GM23338 (cell line): Measurements from ENCODE around the gene SULT1A4.
"Not testable (repeated sequence)": the region's sequence is repeated elsewhere in the genome, so short reads cannot be mapped to it uniquely, and the experiment has no call there.

Experiments used
- CREB1 ChIP-seq: fragments of 250-450 bp; sonication (Bioruptor Pico); IDR thresholded peaks from 2 replicates; pipeline ENCODE4 v1.5.0; 2020; ENCODE audit warnings: low read depth, mild to moderate bottlenecking, moderate library complexity
- CTCF ChIP-seq, 2 experiments: fragments of 200-600 bp in 1 of 2; sonication (generic) in 1 of 2; conservative IDR thresholded peaks; 2 replicates each; pipeline versions ENCODE4 v1.5.1 to v1.6.1; 2016 to 2017; ENCODE audit warnings: antibody characterized with exemption in 2 of 2, low read depth in 2 of 2, mild to moderate bottlenecking in 2 of 2, moderate library complexity in 1 of 2
- ETS1 ChIP-seq: IDR thresholded peaks from 2 replicates; pipeline ENCODE4 v1.6.1; 2016; ENCODE audit warnings: antibody characterized with exemption
- EZH2 ChIP-seq: fragments of 200-600 bp; sonication (generic); IDR thresholded peaks from one replicate; pipeline ENCODE4 v1.8.0; 2017; ENCODE audit warnings: antibody characterized with exemption, mild to moderate bottlenecking, low read depth; ENCODE audit not compliant: unreplicated experiment
- EZH2phosphoT487 ChIP-seq: fragments of 200-600 bp; sonication (generic); IDR thresholded peaks from one replicate; pipeline ENCODE4 v1.8.1; 2018; ENCODE audit warnings: antibody characterized with exemption; ENCODE audit not compliant: unreplicated experiment
- JUNB ChIP-seq: IDR thresholded peaks from one replicate; pipeline ENCODE4 v1.6.1; 2016; ENCODE audit warnings: antibody characterized with exemption; ENCODE audit not compliant: unreplicated experiment
- NANOG ChIP-seq: IDR thresholded peaks from 2 replicates; pipeline ENCODE4 v1.6.1; 2016; ENCODE audit warnings: antibody characterized with exemption, borderline replicate concordance
- POLR2AphosphoS5 ChIP-seq: IDR thresholded peaks from 2 replicates; pipeline ENCODE4 v1.6.1; 2016; ENCODE audit warnings: antibody characterized with exemption, low read depth
- STAT1 ChIP-seq: IDR thresholded peaks from one replicate; pipeline ENCODE4 v1.6.1; 2016; ENCODE audit warnings: antibody characterized with exemption; ENCODE audit not compliant: unreplicated experiment
- ZNF114 ChIP-seq: fragments of 250-450 bp; sonication (Bioruptor Pico); IDR thresholded peaks from 2 replicates; pipeline ENCODE4 v1.5.0; 2020; ENCODE audit warnings: mild to moderate bottlenecking, moderate library complexity
- ZNF331 ChIP-seq: fragments of 250-450 bp; sonication (Bioruptor Pico); IDR thresholded peaks from 2 replicates; pipeline ENCODE4 v1.5.0; 2020; ENCODE audit warnings: low read depth, mild to moderate bottlenecking, moderate library complexity
- TF ChIP-seq, protein P1 (sequence below): IDR thresholded peaks from one replicate; pipeline ENCODE4 v1.6.1; 2018; ENCODE audit warnings: antibody characterized with exemption; ENCODE audit not compliant: unreplicated experiment
- TF ChIP-seq, protein P2 (sequence below): fragments of 250-450 bp; sonication (Bioruptor Pico); IDR thresholded peaks from 2 replicates; pipeline ENCODE4 v1.5.0; 2020; ENCODE audit warnings: mild to moderate bottlenecking, moderate library complexity

- TF ChIP-seq EZH2; CTCF (conservative IDR thresholded peaks at IDR 0.05; ENCODE audit: low read depth in 2 of 2); NANOG; POLR2AphosphoS5; JUNB; EZH2phosphoT487; CREB1 (CRISPR knock-in tag); ZNF331 (CRISPR knock-in tag); STAT1; ETS1; ZNF114: not testable (repeated sequence)
- TF ChIP-seq, protein P1, sequence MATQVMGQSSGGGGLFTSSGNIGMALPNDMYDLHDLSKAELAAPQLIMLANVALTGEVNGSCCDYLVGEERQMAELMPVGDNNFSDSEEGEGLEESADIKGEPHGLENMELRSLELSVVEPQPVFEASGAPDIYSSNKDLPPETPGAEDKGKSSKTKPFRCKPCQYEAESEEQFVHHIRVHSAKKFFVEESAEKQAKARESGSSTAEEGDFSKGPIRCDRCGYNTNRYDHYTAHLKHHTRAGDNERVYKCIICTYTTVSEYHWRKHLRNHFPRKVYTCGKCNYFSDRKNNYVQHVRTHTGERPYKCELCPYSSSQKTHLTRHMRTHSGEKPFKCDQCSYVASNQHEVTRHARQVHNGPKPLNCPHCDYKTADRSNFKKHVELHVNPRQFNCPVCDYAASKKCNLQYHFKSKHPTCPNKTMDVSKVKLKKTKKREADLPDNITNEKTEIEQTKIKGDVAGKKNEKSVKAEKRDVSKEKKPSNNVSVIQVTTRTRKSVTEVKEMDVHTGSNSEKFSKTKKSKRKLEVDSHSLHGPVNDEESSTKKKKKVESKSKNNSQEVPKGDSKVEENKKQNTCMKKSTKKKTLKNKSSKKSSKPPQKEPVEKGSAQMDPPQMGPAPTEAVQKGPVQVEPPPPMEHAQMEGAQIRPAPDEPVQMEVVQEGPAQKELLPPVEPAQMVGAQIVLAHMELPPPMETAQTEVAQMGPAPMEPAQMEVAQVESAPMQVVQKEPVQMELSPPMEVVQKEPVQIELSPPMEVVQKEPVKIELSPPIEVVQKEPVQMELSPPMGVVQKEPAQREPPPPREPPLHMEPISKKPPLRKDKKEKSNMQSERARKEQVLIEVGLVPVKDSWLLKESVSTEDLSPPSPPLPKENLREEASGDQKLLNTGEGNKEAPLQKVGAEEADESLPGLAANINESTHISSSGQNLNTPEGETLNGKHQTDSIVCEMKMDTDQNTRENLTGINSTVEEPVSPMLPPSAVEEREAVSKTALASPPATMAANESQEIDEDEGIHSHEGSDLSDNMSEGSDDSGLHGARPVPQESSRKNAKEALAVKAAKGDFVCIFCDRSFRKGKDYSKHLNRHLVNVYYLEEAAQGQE: not testable (repeated sequence)
- TF ChIP-seq, protein P2, sequence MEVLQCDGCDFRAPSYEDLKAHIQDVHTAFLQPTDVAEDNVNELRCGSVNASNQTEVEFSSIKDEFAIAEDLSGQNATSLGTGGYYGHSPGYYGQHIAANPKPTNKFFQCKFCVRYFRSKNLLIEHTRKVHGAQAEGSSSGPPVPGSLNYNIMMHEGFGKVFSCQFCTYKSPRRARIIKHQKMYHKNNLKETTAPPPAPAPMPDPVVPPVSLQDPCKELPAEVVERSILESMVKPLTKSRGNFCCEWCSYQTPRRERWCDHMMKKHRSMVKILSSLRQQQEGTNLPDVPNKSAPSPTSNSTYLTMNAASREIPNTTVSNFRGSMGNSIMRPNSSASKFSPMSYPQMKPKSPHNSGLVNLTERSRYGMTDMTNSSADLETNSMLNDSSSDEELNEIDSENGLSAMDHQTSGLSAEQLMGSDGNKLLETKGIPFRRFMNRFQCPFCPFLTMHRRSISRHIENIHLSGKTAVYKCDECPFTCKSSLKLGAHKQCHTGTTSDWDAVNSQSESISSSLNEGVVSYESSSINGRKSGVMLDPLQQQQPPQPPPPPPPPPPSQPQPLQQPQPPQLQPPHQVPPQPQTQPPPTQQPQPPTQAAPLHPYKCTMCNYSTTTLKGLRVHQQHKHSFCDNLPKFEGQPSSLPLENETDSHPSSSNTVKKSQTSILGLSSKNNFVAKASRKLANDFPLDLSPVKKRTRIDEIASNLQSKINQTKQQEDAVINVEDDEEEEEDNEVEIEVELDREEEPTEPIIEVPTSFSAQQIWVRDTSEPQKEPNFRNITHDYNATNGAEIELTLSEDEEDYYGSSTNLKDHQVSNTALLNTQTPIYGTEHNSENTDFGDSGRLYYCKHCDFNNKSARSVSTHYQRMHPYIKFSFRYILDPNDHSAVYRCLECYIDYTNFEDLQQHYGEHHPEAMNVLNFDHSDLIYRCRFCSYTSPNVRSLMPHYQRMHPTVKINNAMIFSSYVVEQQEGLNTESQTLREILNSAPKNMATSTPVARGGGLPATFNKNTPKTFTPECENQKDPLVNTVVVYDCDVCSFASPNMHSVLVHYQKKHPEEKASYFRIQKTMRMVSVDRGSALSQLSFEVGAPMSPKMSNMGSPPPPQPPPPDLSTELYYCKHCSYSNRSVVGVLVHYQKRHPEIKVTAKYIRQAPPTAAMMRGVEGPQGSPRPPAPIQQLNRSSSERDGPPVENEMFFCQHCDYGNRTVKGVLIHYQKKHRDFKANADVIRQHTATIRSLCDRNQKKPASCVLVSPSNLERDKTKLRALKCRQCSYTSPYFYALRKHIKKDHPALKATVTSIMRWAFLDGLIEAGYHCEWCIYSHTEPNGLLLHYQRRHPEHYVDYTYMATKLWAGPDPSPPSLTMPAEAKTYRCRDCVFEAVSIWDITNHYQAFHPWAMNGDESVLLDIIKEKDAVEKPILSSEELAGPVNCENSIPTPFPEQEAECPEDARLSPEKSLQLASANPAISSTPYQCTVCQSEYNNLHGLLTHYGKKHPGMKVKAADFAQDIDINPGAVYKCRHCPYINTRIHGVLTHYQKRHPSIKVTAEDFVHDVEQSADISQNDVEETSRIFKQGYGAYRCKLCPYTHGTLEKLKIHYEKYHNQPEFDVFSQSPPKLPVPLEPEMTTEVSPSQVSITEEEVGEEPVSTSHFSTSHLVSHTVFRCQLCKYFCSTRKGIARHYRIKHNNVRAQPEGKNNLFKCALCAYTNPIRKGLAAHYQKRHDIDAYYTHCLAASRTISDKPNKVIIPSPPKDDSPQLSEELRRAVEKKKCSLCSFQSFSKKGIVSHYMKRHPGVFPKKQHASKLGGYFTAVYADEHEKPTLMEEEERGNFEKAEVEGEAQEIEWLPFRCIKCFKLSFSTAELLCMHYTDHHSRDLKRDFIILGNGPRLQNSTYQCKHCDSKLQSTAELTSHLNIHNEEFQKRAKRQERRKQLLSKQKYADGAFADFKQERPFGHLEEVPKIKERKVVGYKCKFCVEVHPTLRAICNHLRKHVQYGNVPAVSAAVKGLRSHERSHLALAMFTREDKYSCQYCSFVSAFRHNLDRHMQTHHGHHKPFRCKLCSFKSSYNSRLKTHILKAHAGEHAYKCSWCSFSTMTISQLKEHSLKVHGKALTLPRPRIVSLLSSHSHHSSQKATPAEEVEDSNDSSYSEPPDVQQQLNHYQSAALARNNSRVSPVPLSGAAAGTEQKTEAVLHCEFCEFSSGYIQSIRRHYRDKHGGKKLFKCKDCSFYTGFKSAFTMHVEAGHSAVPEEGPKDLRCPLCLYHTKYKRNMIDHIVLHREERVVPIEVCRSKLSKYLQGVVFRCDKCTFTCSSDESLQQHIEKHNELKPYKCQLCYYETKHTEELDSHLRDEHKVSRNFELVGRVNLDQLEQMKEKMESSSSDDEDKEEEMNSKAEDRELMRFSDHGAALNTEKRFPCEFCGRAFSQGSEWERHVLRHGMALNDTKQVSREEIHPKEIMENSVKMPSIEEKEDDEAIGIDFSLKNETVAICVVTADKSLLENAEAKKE (CRISPR knock-in tag): not testable (repeated sequence)
Observed at GRCh38 chr16:29466904-29467303, 7.2 kb downstream of the SULT1A4 start.
